Bronchial epithelial cell (primary cell): Measurements from ENCODE around the gene MAP4. TPM values are rescaled to one million over a fixed set of nuclear protein-coding genes. Genes with fewer than 3 reads are reported as not detected.
"Not testable (repeated sequence)": the region's sequence is repeated elsewhere in the genome, so short reads cannot be mapped to it uniquely, and the experiment has no call there.

Source experiments
- DNase-seq: peaks from one replicate; pipeline ENCODE4 v3.0.0-alpha.2; 2010; ENCODE audit warnings: low read depth
- FAIRE-seq: peaks from 2 replicates; lab custom pipeline; 2011; peaks lifted over from hg19 to GRCh38; lab: Jason Lieb, UNC
- H3K27me3 ChIP-seq: 2 replicates; pipeline ENCODE4 v1.5.1; 2011; ENCODE audit warnings: low read length; ENCODE audit not compliant: control insufficient read depth, insufficient read depth
- H3K36me3 ChIP-seq: 2 replicates; pipeline ENCODE4 v1.5.1; 2011; ENCODE audit warnings: low read length; ENCODE audit not compliant: control insufficient read depth, insufficient read depth
- H3K4me3 ChIP-seq: 2 replicates; pipeline ENCODE4 v1.5.1; 2011; ENCODE audit warnings: mild to moderate bottlenecking, low read depth, low read length, control low read depth
- total RNA-seq: library from RNA; depleted of rRNA; stranded (reverse); fragments of >200 nt; gene quantifications from 2 replicates; pipeline ENCODE4 v1.2.1, GENCODE V29; 2014
- TF ChIP-seq, protein P1 (sequence below): IDR thresholded peaks from 2 replicates; pipeline ENCODE4 v1.5.1; 2011; ENCODE audit warnings: mild to moderate bottlenecking, moderate library complexity, low read length, control low read depth, inconsistent platforms; ENCODE audit not compliant: insufficient read depth, severe bottlenecking

MAP4 gene
- total RNA-seq, 1 donor from 2014 or later: 44.8 TPM

- no peak for FAIRE-seq
- no peak overlapping the region for H3K4me3 ChIP-seq
Observed at GRCh38 chr3:48013288-48013980, 2.8 kb downstream of the MAP4 start.

DNA sequence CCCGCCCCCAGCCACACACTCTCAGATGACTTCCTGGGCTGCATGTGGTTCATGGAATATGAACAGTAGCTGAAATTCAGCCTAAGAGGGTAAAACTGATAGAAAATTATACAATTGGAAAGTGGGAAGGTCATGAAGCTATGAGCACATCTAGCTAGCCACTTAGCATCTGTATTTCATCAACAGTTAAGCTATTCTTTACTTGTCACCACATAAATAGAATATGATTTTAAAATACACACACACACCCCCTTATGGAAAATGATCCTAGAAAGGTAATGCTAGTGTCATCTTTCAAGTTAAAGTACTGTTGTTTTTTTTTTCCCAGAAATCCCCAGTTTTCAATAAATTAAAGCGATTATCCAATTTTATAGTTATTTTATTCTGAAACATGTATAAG lies 3.6 kb downstream of the MAP4 start:
- no peak for DNase-seq
- Histone ChIP-seq H3K4me3 (no peak overlapping the region), H3K27me3 (no peaks in the 10 kb centered on the region), H3K36me3 (no peaks in the 10 kb centered on the region)
- no peak for FAIRE-seq
- TF ChIP-seq, protein P1, sequence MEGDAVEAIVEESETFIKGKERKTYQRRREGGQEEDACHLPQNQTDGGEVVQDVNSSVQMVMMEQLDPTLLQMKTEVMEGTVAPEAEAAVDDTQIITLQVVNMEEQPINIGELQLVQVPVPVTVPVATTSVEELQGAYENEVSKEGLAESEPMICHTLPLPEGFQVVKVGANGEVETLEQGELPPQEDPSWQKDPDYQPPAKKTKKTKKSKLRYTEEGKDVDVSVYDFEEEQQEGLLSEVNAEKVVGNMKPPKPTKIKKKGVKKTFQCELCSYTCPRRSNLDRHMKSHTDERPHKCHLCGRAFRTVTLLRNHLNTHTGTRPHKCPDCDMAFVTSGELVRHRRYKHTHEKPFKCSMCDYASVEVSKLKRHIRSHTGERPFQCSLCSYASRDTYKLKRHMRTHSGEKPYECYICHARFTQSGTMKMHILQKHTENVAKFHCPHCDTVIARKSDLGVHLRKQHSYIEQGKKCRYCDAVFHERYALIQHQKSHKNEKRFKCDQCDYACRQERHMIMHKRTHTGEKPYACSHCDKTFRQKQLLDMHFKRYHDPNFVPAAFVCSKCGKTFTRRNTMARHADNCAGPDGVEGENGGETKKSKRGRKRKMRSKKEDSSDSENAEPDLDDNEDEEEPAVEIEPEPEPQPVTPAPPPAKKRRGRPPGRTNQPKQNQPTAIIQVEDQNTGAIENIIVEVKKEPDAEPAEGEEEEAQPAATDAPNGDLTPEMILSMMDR: no peak

More at GRCh38 chr3:48013288-48013980, 2.8 kb downstream of the MAP4 start:
- TF ChIP-seq, protein P1: no peak
- peak; percentile 70 for DNase-seq
- H3K36me3 ChIP-seq: peaks cover 1% of the 10 kb centered on the region
- H3K27me3 ChIP-seq: no peaks in the 10 kb centered on the region

GRCh38 chr3:48008066-48008465 lies 8.2 kb downstream of the MAP4 start:
- not testable (repeated sequence) for H3K27me3 ChIP-seq, FAIRE-seq

DNA sequence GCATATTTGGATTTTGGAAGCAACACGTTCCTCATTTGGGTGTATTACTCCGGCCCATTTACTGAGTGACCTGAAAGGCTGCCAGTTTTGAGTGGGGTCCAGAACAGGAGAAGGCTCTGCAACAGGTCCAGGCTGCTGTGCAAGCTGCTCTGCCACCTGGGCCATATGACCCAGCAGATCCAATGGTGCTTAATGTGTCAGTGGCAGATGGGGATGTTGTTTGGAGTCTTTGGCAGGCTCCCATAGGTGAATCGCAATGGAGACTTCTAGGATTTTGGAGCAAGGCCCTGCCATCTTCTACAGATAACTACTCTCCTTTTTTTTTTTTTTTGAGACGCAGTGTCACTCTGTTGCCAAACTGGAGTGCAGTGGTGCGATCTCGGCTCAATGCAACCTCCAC lies 8.9 kb downstream of the MAP4 start:
- not testable (repeated sequence) for FAIRE-seq, DNase-seq, H3K36me3 ChIP-seq, H3K27me3 ChIP-seq, H3K4me3 ChIP-seq

More at GRCh38 chr3:48008066-48008465, 8.2 kb downstream of the MAP4 start:
- DNase-seq, H3K36me3 ChIP-seq, H3K4me3 ChIP-seq: not testable (repeated sequence)

DNA sequence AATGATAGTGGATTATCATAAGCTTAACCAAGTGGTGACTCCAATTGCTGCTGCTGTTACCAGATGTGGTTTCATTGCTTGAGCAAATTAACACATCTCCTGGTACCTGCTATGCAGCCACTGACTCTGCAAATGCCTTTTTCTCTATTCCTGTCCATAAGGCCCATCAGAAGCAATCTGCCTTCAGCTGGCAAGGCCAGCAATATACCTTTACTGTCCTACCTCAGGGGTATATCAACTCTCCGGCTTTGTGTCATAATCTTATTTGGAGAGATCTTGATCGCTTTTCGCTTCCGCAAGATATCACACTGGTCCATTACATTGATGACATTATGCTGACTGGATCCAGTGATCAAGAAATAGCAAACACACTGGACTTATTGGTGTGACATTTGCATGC lies 9.4 kb downstream of the MAP4 start:
- not testable (repeated sequence) for H3K27me3 ChIP-seq, FAIRE-seq, H3K4me3 ChIP-seq, H3K36me3 ChIP-seq, DNase-seq

DNA sequence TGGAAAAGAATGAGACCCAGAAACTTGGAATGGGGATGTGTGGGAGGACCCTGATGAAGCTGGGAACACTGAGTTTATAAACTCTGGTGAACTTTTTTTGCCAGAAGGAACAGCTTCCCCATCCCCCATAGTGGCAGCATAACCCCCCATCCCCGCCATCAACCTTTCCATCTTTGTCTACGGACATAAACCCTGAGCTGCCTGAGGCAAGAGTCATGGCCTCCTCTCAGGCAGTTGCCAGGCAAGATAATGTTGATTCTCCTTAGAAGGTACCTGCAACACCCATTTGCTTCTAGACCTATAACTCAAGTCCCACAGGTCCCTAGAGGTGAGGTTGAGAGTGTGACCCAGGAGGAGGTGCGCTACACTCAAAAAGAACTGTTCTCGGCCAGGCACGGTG lies 11.5 kb downstream of the MAP4 start:
- no peak for FAIRE-seq
- no peak for DNase-seq
- TF ChIP-seq, protein P1: no peak
- H3K27me3 ChIP-seq: no peaks in the 10 kb centered on the region
- no peaks in the 10 kb centered on the region for H3K36me3 ChIP-seq
- H3K4me3 ChIP-seq: no peak overlapping the region

DNA sequence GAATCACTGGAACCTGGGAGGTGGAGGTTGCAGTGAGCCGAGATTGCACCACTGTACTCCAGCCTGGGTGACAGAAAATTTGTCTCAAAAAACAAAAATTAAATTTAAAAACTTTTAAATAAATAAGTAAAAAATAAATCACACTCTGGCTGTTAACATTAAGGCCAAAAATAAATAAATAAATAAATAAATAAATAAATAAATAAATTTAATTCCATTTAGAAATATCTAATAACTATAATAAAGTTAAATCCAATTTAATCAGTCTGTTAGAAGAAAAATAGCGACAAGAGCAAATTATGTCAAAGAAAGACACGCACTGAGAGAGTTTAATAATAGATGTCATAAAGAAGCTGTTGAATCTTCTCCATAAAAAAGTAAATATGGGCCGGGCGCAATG lies 13.4 kb downstream of the MAP4 start:
- TF ChIP-seq, protein P1: no peak
- H3K36me3 ChIP-seq: peaks cover 2% of the 10 kb centered on the region
- FAIRE-seq (no peak), DNase-seq (no peak)
- no peaks in the 10 kb centered on the region for H3K27me3 ChIP-seq
- no peak overlapping the region for H3K4me3 ChIP-seq
